Kidney glomerular epithelial cell (primary cell): ENCODE data around the gene DUSP22.

Experiments used
- DNase-seq: peaks from one replicate; lab custom pipeline; 2025; lab: John Stamatoyannopoulos, UW

Gene DUSP22

GRCh38 chr6:395432-396125, 103.3 kb downstream of the DUSP22 start:
- no peak for DNase-seq

GRCh38 chr6:396126-396520, 103.8 kb downstream of the DUSP22 start:
- DNase-seq = no peak

GRCh38 chr6:397056-397455, 104.8 kb downstream of the DUSP22 start:
- DNase-seq = no peak

GRCh38 chr6:397604-398003, 105.3 kb downstream of the DUSP22 start:
- DNase-seq = no peak

- no peak for DNase-seq
Measured at GRCh38 chr6:398065-398464, 105.8 kb downstream of the DUSP22 start.

GRCh38 chr6:398558-399078, 106.3 kb downstream of the DUSP22 start:
- DNase-seq = no peak

- DNase-seq = no peak
Measured at GRCh38 chr6:399785-400534, 107.7 kb downstream of the DUSP22 start.

GRCh38 chr6:400815-401214, 108.5 kb downstream of the DUSP22 start:
- DNase-seq = no peak
